K562 (cell line): ENCODE data around the gene LRP2. TPM values are rescaled to one million over a fixed set of nuclear protein-coding genes. Genes with fewer than 3 reads are reported as not detected.

ENCODE experiments used
- ATAC-seq: fragments of 200-7000 bp; cut with Tn5 transposase; 3 replicates; pipeline ENCODE4 v1.9.1; 2020; ENCODE audit warnings: moderate library complexity
- BruUV-seq: library from RNA; stranded (reverse); fragments of 400-500 nt; replicated peaks from 2 replicates; lab custom pipeline; 2021; lab: Mats Ljungman, UMichigan
- CTCF ChIA-PET: fragments of 300-600 bp; formaldehyde crosslinking; extraction: SDS; loops from one replicate; lab custom pipeline; 2021; ENCODE audit warnings: low intra/inter-chr PET ratio; lab: Yijun Ruan, JAX
- POLR2A ChIA-PET: fragments of 300-600, 350-650 bp; sonication (Branson Sonifier 250); formaldehyde crosslinking; extraction: SDS; loops from one replicate; lab custom pipeline; 2021; ENCODE audit warnings: antibody characterized with exemption, inconsistent platforms; lab: Yijun Ruan, JAX
- DNase-seq, 4 experiments: peaks; one replicate each; pipeline versions ENCODE4 v3.0.0 to v3.0.0-alpha.2; 2011 to 2018; ENCODE audit warnings: low spot score in 3 of 4, mixed read lengths in 3 of 4; ENCODE audit errors: extremely low read depth in 1 of 4
- FAIRE-seq: peaks from 2 replicates; lab custom pipeline; 2011; peaks lifted over from hg19 to GRCh38; lab: Jason Lieb, UNC
- H2AFZ ChIP-seq: 2 replicates; pipeline ENCODE4 v1.6.0; 2011; ENCODE audit warnings: low read depth, low read length, control low read depth, inconsistent platforms
- H3K27ac ChIP-seq: fragments of 200-600 bp; 3 replicates; pipeline ENCODE4 v1.8.0; 2011; ENCODE audit warnings: low read depth, mild to moderate bottlenecking, control low read depth, inconsistent platforms, low read length, moderate library complexity, mixed read lengths; ENCODE audit errors: extremely low read depth
- H3K27me3 ChIP-seq, 2 experiments: fragments of 300-600 bp in 1 of 2; 2 replicates in 1 of 2; 3 replicates in 1 of 2; pipeline versions ENCODE4 v1.6.0 to v1.8.0; 2011; ENCODE audit warnings: inconsistent platforms in 2 of 2, low read length in 2 of 2, mild to moderate bottlenecking in 1 of 2, mixed read lengths in 1 of 2, moderate library complexity in 1 of 2; ENCODE audit not compliant: control insufficient read depth in 2 of 2, insufficient read depth in 2 of 2
- H3K36me3 ChIP-seq: fragments of 300-600 bp; 3 replicates; pipeline ENCODE4 v1.8.0; 2011; ENCODE audit warnings: mild to moderate bottlenecking, low read length, inconsistent platforms; ENCODE audit not compliant: control insufficient read depth, insufficient read depth
- H3K4me1 ChIP-seq, 2 experiments: fragments of 200-600 bp in 1 of 2; replicated peaks in 1 of 2; 2 replicates in 1 of 2; 3 replicates in 1 of 2; pipeline versions ENCODE4 v1.5.1 to v1.8.0; 2011; ENCODE audit warnings: inconsistent platforms in 2 of 2, low read length in 2 of 2, mild to moderate bottlenecking in 1 of 2, mixed read lengths in 1 of 2, moderate library complexity in 1 of 2; ENCODE audit not compliant: control insufficient read depth in 2 of 2, insufficient read depth in 2 of 2
- H3K4me2 ChIP-seq: 2 replicates; pipeline ENCODE4 v1.6.1; 2011; ENCODE audit warnings: low read length, control low read depth, inconsistent platforms, mixed read lengths; ENCODE audit not compliant: insufficient read depth
- H3K4me3 ChIP-seq: fragments of 200-600 bp; sonication (generic), shearing (Covaris generic); 2 replicates; pipeline ENCODE4 v1.5.1; 2016; ENCODE audit warnings: control low read depth, inconsistent platforms
- H3K79me2 ChIP-seq: fragments of 200-600 bp; 3 replicates; pipeline ENCODE4 v1.8.0; 2011; ENCODE audit warnings: low read length, inconsistent platforms; ENCODE audit not compliant: control insufficient read depth, insufficient read depth
- H3K9ac ChIP-seq, 2 experiments: 2 replicates each; pipeline versions ENCODE4 v1.6.0 to v1.6.1; 2011; ENCODE audit warnings: low read depth in 2 of 2, low read length in 2 of 2, control low read depth in 1 of 2, inconsistent platforms in 1 of 2, mild to moderate bottlenecking in 1 of 2, mixed read lengths in 1 of 2; ENCODE audit not compliant: insufficient read depth in 1 of 2
- H3K9me1 ChIP-seq: one replicate; pipeline ENCODE4 v1.6.0; 2011; ENCODE audit warnings: inconsistent platforms, mild to moderate bottlenecking, low read length, moderate library complexity; ENCODE audit not compliant: control insufficient read depth, insufficient read depth
- H3K9me3 ChIP-seq: replicated peaks from 2 replicates; pipeline ENCODE4 v1.5.1; 2011; ENCODE audit warnings: low read depth, low read length, inconsistent platforms; ENCODE audit not compliant: control insufficient read depth, insufficient read depth
- H4K20me1 ChIP-seq: replicated peaks from 2 replicates; pipeline ENCODE4 v1.6.1; 2011; ENCODE audit warnings: low read length, inconsistent platforms, mixed read lengths; ENCODE audit not compliant: control insufficient read depth, insufficient read depth
- ARNT ChIP-seq, 2 experiments: fragments of 450-650 bp; IDR thresholded peaks; 2 replicates each; pipeline ENCODE4 v1.6.1; 2016; ENCODE audit warnings: mild to moderate bottlenecking in 1 of 2
- CC2D1A ChIP-seq: fragments of 450-650 bp; IDR thresholded peaks from 2 replicates; pipeline ENCODE4 v1.6.1; 2017; ENCODE audit warnings: mild to moderate bottlenecking
- CTCF ChIP-seq, 3 experiments: IDR thresholded peaks in 2 of 3; conservative IDR thresholded peaks in 1 of 3; 2 replicates each; pipeline ENCODE4 v1.5.1; 2011 to 2012; ENCODE audit warnings: low read length in 3 of 3, mild to moderate bottlenecking in 3 of 3, control low read depth in 2 of 3, improper control_type of control experiment in 1 of 3, inconsistent platforms in 1 of 3, low read depth in 1 of 3, mixed read lengths in 1 of 3, moderate library complexity in 1 of 3; ENCODE audit not compliant: insufficient read depth in 2 of 3
- FOXM1 ChIP-seq, 2 experiments: fragments of 450-650 bp in 1 of 2; sonication (generic) in 1 of 2; formaldehyde crosslinking in 1 of 2; IDR thresholded peaks; 2 replicates each; pipeline versions ENCODE4 v1.6.1 to v1.9.0; 2017 to 2022; ENCODE audit warnings: low read depth in 2 of 2, mild to moderate bottlenecking in 2 of 2, missing genetic modification reagents in 1 of 2, moderate library complexity in 1 of 2
- HDAC3 ChIP-seq: fragments of 450-650 bp; IDR thresholded peaks from 2 replicates; pipeline ENCODE4 v1.6.1; 2018; ENCODE audit warnings: borderline replicate concordance, mild to moderate bottlenecking, moderate library complexity; ENCODE audit not compliant: partially characterized antibody
- HINFP ChIP-seq: fragments of 450-650 bp; conservative IDR thresholded peaks from 2 replicates; pipeline ENCODE4 v1.6.1; 2016; ENCODE audit warnings: missing genetic modification characterization, low read depth, mild to moderate bottlenecking, control low read depth, missing compliant biosample characterization
- LEF1 ChIP-seq: fragments of 450-650 bp; IDR thresholded peaks from 2 replicates; pipeline ENCODE4 v1.6.1; 2016; ENCODE audit warnings: mild to moderate bottlenecking
- RUNX1 ChIP-seq: sonication (generic); IDR thresholded peaks from 2 replicates; pipeline ENCODE4 v1.6.1; 2016; ENCODE audit warnings: antibody characterized with exemption, low read depth
- SAP30 ChIP-seq: fragments of 200-600 bp; sonication (generic); IDR thresholded peaks from 2 replicates; pipeline ENCODE4 v1.6.1; 2012; ENCODE audit warnings: borderline replicate concordance, low read depth, mild to moderate bottlenecking, moderate library complexity, low read length, control low read depth, inconsistent platforms; ENCODE audit not compliant: insufficient read depth, poor library complexity, severe bottlenecking
- SMC3 ChIP-seq: conservative IDR thresholded peaks from 2 replicates; pipeline ENCODE4 v1.6.1; 2011; ENCODE audit warnings: low read depth, low read length, improper control_type of control experiment; ENCODE audit not compliant: insufficient read depth
- ZNF217 ChIP-seq: sonication (generic); formaldehyde crosslinking; IDR thresholded peaks from 2 replicates; pipeline ENCODE4 v1.8.0; 2022; ENCODE audit warnings: mild to moderate bottlenecking, missing genetic modification reagents
- WGBS: fragments of 100-300 bp; shearing (Covaris generic); methylation state at CpG from one replicate; pipeline ENCODE4 v1.1.6; 2016; ENCODE audit warnings: low coverage, mixed read lengths; ENCODE audit not compliant: insufficient coverage; ENCODE audit errors: missing lambda C conversion rate; 5-methylcytosine and 5-hydroxymethylcytosine counted together
- in situ Hi-C: fragments of 300-500 bp; cut with MboI; formaldehyde crosslinking; loops from 4 replicates; pipeline ENCODE4 v1.15.0; 2018; ENCODE audit warnings: inconsistent platforms, mixed read lengths
- intact Hi-C: fragments of 100-400 bp; cut with micrococcal nuclease; formaldehyde crosslinking; loops from 2 replicates; pipeline ENCODE4 v1.14.2; 2022
- polyA plus RNA-seq, 8 experiments: library from polyadenylated mRNA; depleted of rRNA in 4 of 8; stranded (reverse) in 5 of 8; unstranded in 3 of 8; fragments of >200 nt; fragmentation: Nextera tagmentation in 2 of 8; fragmentation: Illumina TruSeq in 1 of 8; extraction: Ambion mirVana in 2 of 8; extraction: Trizol in 1 of 8; gene quantifications; 2 replicates each; pipeline versions ENCODE4 v1.2.1 to v1.2.3, GENCODE V29; 2011 to 2014; ENCODE audit warnings: inconsistent platforms in 1 of 8, missing spikeins in 1 of 8
- total RNA-seq, 7 experiments: library from RNA; depleted of rRNA in 6 of 7; stranded (reverse); fragments of >200 nt in 6 of 7; fragmentation: Illumina TruSeq in 2 of 7; extraction: Trizol in 2 of 7; gene quantifications; 2 replicates each; pipeline versions ENCODE4 v1.2.1 to v1.2.3, GENCODE V29; 2011 to 2021; ENCODE audit warnings: low replicate concordance in 1 of 7

Gene LRP2
- total and polyA plus RNA-seq, 9 of the 15 experiments (the other 6 are each of a cell fraction or from before 2014, with no cell fraction given): 0.04 to 0.18 (median 0.11) TPM; not detected in 1

DNA sequence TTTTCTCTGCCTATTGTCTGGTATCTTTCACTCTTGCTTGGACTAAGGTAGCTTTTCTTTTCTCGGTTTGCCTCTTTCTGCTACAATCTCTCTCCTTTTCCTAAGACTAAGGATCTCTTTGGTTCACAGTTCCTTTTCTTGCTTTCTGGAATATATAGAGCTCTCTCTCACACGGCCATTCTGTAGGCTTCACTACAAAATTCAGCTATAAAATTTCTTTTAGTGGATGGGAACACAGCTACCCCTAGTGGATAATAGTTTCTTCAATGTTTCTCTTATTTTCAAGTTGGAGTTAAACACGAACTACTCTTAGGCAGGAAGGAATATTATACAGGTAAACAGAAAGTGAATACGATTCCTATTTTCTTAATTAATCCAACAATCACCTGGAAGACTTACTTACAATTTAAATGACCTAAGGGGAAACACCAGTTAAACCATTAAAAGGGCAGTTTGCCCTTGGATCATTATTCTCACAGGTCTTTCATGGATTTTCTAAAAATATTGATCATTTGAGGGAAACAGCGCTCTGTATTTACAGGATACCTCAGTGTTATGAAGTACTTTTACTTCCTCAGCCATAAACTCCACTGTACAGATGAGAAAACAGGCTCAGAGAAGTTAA lies 140.5 kb downstream of the LRP2 start:
- no peaks in the 10 kb centered on the region for H3K27me3 ChIP-seq
- no peaks in the 10 kb centered on the region for H3K79me2 ChIP-seq
- 10% methylated on average over 5 of the region's 5 CpGs for WGBS
- BruUV-seq: no TSS peak
- intact Hi-C loops: loop anchor here (1.0 to 10.0 kb wide), 6 partner anchors 90 to 875 kb away; no protein-coding TSS in a partner anchor
- ChIA-PET POLR2A (interaction anchor here (0.6 to 1.4 kb wide), 7 partner anchors 16 to 568 kb away, joined by 3 to 4 read pairs (median 3); no protein-coding TSS in a partner anchor), CTCF (interaction anchor here (0.8 to 2.3 kb wide), 6 partner anchors 11 to 448 kb away, joined by 3 to 19 read pairs (median 5); no protein-coding TSS in a partner anchor)
- no peaks in the 10 kb centered on the region for H3K36me3 ChIP-seq
- peak overlapping the region; percentile 58 for H2AFZ ChIP-seq
- no peaks in the 10 kb centered on the region for H3K9me3 ChIP-seq
- peak; percentile 24 to 71 (median 42) for DNase-seq
- no peaks in the 10 kb centered on the region for H3K9me1 ChIP-seq
- no peak overlapping the region for H3K27ac ChIP-seq
- H3K4me2 ChIP-seq: no peak overlapping the region
- in situ Hi-C loops: loop anchor here (5.0 to 10.0 kb wide), 2 partner anchors 110 to 877 kb away; no protein-coding TSS in a partner anchor
- no peak for FAIRE-seq
- H4K20me1 ChIP-seq: no peaks in the 10 kb centered on the region
- no peak overlapping the region for H3K9ac ChIP-seq
- peaks cover 0 to 2% of the 10 kb centered on the region in 2 experiments; a peak in 1 of 5 replicates for H3K4me1 ChIP-seq
- no peak overlapping the region for H3K4me3 ChIP-seq
- ATAC-seq: peak; percentile 87
- peak in 1 of 2 experiments; percentile 39; a peak in 1 of 4 replicates for TF ChIP-seq ARNT (IDR thresholded peaks at IDR 0.05)
- TF ChIP-seq CTCF (IDR thresholded peaks at IDR 0.05 in 2 of 3, conservative IDR thresholded peaks at IDR 0.05 in 1 of 3; ENCODE audit: insufficient read depth in 2 of 3, low read depth in 1 of 3, low read length in 3 of 3): peak; percentile 57 to 84 (median 63); a peak in 5 of 6 replicates
- no peak for TF ChIP-seq ZNF217 (CRISPR knock-in tag)
- peak; percentile 21 for TF ChIP-seq HDAC3
- 0 out of 2 replicates have a peak, but pooled peaks have one; percentile 22 for TF ChIP-seq HINFP (tag)
- TF ChIP-seq FOXM1 (IDR thresholded peaks at IDR 0.05; ENCODE audit: low read depth): peak; percentile 21; the same call in 1 of the 2 replicates
- TF ChIP-seq FOXM1 (CRISPR knock-in tag; IDR thresholded peaks at IDR 0.05; ENCODE audit: low read depth): no peak
- no peak for TF ChIP-seq SAP30
- 0 out of 2 replicates have a peak, but pooled peaks have one; percentile 13 for TF ChIP-seq LEF1
- TF ChIP-seq RUNX1: no peak
- 0 out of 2 replicates have a peak, but pooled peaks have one; percentile 40 for TF ChIP-seq CC2D1A
- TF ChIP-seq SMC3: peak; percentile 56
